Measurements from ENCODE around the gene KRTAP5-7. TPM values are rescaled to one million over a fixed set of nuclear protein-coding genes. Genes with fewer than 3 reads are reported as not detected.
"Not testable (repeated sequence)": the region's sequence is repeated elsewhere in the genome, so short reads cannot be mapped to it uniquely, and the experiment has no call there.

Gene KRTAP5-7
- total RNA-seq: under 1 TPM in 2 of 3 donors, not detected in 1; 0.19 to 0.25 TPM
- total RNA-seq (2013): not detected

DNA sequence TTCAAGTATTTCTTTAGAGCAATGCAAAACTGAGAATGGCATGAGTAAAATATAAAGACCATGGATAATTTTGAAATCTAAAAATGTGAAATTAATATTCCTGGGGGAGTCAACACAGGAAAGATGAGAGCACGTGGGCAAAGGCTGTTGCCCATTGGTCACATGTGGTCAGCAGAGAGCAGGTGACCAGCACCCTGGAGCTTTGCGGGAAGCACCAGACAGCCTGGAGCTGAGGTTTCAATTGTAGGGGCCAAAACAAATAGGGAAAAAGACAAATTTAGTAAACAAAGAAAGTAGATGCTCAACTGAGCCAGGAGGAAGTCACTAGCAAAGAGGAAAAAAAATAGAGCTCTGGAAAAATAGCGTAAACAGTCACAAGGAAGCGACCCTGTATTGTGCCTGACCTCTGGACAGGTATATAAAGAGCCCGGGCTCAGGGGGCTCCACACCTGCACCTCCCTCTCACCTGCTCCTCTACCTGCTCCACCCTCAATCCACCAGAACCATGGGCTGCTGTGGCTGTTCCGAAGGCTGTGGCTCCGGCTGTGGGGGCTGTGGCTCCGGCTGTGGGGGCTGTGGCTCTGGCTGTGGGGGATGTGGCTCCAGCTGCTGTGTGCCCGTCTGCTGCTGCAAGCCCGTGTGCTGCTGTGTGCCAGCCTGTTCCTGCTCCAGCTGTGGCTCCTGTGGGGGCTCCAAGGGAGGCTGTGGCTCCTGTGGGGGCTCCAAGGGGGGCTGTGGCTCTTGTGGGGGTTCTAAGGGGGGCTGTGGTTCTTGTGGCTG, at the start of gene KRTAP5-7:
TSS of gene KRTAP5-7 (plus strand) at position 472 of the 780 bp plus-strand sequence. CDS start at position 506, 34 bp downstream.
- DNase-seq; H3K4me1 ChIP-seq (ENCODE audit: control insufficient read depth, insufficient read depth, low read length); H3K27ac ChIP-seq (ENCODE audit: low read length); H3K4me1 Mint-ChIP-seq; H3K27me3 ChIP-seq (ENCODE audit: control insufficient read depth, insufficient read depth, low read length); ATAC-seq; H3K4me3 ChIP-seq (ENCODE audit: low read length); H3K9me3 Mint-ChIP-seq; H3K36me3 ChIP-seq (ENCODE audit: control insufficient read depth, insufficient read depth, low read length); H3K9me3 ChIP-seq (ENCODE audit: control insufficient read depth, insufficient read depth, low read length); H3K4me3 Mint-ChIP-seq; H3K27ac Mint-ChIP-seq; intact Hi-C loops (cut with micrococcal nuclease); H3K36me3 Mint-ChIP-seq: not testable (repeated sequence)
- 60% methylated on average over 10 of the region's 10 CpGs for WGBS (ENCODE audit: insufficient coverage)
- H3K27me3 Mint-ChIP-seq (ENCODE audit: low read depth in 2 of 2): peaks cover 4 to 12% of the 10 kb centered on the region in 2 donors

DNA sequence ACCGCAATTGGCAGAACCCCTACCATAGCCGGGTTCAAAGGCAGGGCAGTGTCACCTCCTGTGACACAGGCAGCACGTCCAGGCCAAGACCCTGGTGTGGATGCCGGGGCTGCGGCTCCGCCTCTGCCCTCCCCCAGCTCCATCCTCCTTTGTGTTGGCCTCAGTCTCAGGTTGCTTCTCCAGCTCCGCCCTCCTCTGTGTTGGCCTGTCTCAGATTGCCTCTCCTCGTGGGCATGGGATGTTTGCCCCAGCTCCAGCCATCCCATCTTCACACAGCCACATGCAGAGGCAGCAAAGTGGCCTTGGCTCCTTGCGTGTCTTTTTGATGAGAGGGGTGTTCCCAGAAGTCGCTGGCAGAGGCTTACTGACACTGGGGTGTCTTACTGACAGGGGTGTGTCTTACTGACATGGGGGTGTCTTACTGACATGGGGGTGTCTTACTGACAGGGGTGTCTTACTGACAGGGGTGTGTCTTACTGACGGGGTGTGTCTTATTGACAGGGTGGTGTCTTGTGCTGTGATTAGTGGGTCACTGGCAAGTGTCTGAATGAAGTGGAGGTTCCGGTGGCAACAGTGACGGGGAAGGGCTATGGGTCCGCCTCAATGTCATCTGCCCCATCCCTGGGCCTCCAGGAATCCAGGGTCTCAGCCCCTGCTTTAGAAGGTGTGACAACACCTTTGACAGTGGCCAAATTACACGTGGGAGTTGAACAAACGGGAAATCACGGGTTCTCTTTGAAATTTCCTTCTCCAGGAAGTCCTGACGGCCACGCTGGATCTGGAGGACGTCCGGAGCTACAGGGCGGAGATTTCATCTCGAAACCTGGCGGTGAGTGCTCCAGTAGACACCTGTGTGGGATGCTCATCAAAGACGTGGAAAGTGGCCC, 49.2 kb upstream of the KRTAP5-7 start:
- no peak overlapping the region for H3K27ac Mint-ChIP-seq
- Histone ChIP-seq H3K9me3 (ENCODE audit: control insufficient read depth, insufficient read depth, low read length) (no peaks in the 10 kb centered on the region), H3K36me3 (ENCODE audit: control insufficient read depth, insufficient read depth, low read length) (peaks cover 76% of the 10 kb centered on the region), H3K27ac (ENCODE audit: low read length) (no peak overlapping the region), H3K4me3 (ENCODE audit: low read length) (no peak overlapping the region), H3K4me1 (ENCODE audit: control insufficient read depth, insufficient read depth, low read length) (no peaks in the 10 kb centered on the region), H3K27me3 (ENCODE audit: control insufficient read depth, insufficient read depth, low read length) (no peaks in the 10 kb centered on the region)
- no peak overlapping the region for H3K4me3 Mint-ChIP-seq
- 91% methylated on average over 25 of the region's 25 CpGs for WGBS (ENCODE audit: insufficient coverage)
- H3K9me3 Mint-ChIP-seq: no peaks in the 10 kb centered on the region
- DNase-seq: no peak
- ATAC-seq: no peak
- intact Hi-C loops (cut with micrococcal nuclease): no loop called here
- no peak for TF ChIP-seq CTCF (IDR thresholded peaks at IDR 0.05)
- H3K4me1 Mint-ChIP-seq: no peaks in the 10 kb centered on the region
- H3K27me3 Mint-ChIP-seq (ENCODE audit: low read depth in 2 of 2): no peaks in the 10 kb centered on the region
- no peaks in the 10 kb centered on the region for H3K36me3 Mint-ChIP-seq

DNA sequence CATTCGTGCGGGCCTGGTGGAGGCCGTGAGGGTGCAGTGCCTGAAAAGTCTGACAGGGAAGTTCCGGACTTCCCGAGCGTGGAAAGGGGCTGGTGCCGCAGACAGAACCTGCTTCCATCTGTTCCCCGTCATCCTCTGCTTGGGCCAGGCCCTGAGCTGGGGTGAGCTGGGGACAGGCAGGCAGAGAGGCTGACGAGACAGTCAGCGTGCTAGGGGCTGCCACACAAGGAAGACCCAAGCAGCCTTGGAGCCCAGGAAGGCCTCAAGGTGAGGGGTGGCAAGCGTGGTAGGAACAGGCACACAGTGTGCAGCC, 48.6 kb upstream of the KRTAP5-7 start:
- Mint-ChIP-seq H3K9me3 (no peaks in the 10 kb centered on the region), H3K4me1 (no peaks in the 10 kb centered on the region), H3K36me3 (peaks cover 3% of the 10 kb centered on the region), H3K4me3 (no peak overlapping the region), H3K27ac (no peak overlapping the region), H3K27me3 (ENCODE audit: low read depth in 2 of 2) (no peaks in the 10 kb centered on the region)
- TF ChIP-seq CTCF (IDR thresholded peaks at IDR 0.05): no peak
- ATAC-seq (no peak), DNase-seq (no peak)
- Histone ChIP-seq H3K36me3 (ENCODE audit: control insufficient read depth, insufficient read depth, low read length) (peaks cover 76% of the 10 kb centered on the region), H3K9me3 (ENCODE audit: control insufficient read depth, insufficient read depth, low read length) (no peaks in the 10 kb centered on the region), H3K4me1 (ENCODE audit: control insufficient read depth, insufficient read depth, low read length) (no peaks in the 10 kb centered on the region), H3K27me3 (ENCODE audit: control insufficient read depth, insufficient read depth, low read length) (no peaks in the 10 kb centered on the region), H3K4me3 (ENCODE audit: low read length) (no peak overlapping the region), H3K27ac (ENCODE audit: low read length) (no peak overlapping the region)
- intact Hi-C loops (cut with micrococcal nuclease): no loop called here
- 97% methylated on average over 11 of the region's 11 CpGs for WGBS (ENCODE audit: insufficient coverage)

Measured in natural killer cell (primary cell).